ENCODE data around the gene F2R.
A peak's percentile ranks its signal among the peaks of the same experiment; 100 is the strongest.

Gene F2R

DNA sequence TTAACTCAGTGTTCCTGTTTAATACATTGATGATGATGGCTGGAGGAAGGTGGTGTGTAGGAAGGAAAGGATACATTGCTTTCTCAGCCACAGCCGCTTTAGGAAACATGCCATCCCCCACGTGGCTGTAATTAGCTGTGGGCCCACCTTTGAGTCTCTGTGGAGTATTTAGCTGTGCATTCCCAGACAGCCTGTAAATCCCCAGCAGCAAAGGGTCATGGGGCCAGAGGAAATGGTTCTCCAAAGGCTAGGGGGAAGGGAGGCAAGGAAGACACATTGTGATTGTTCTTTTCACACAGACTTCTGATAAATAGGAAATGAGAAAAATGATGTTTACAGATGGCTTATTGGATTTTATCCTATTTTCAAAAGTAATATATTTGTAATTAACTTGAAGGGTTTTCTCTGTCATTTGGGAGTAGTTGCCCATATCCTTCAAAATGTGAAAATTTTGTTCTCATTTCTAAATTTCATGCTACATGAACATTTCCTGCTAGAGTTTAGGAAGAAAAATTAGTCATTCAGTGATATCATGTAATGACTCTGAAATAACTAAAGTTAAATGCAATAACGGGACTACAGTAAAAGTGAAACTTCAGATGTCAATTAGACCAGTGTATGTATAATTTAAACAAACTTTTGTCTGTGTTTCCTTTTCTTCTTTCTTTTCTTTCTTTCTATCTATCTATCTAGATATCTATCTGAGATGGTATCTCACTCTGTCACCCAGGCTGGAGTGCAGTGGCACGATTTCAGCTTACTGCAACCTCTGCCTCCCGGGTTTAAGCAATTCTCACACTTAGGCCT lies 24.3 kb upstream of the F2R start:
- TF ChIP-seq ZNF565 (CRISPR knock-in tag; conservative IDR thresholded peaks at IDR 0.05; ENCODE audit: low read depth) (no peak), CSDC2 (CRISPR knock-in tag; IDR thresholded peaks at IDR 0.05) (peak; percentile 84; the same call in 1 of the 2 replicates)
- no peak for ATAC-seq

DNA sequence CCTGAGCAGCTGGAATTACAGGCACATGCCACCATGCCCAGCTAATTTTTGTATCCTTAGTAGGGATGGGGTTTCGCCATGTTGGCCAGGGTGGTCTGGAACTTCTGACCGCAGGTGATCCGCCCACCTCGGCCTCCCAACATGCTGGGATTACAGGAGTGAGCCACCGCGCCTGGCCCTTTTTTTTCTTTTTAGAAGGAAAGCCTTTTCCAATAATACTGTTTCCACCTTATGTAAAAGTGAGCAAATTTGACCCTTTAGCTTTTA lies 23.7 kb upstream of the F2R start:
- no peak for ATAC-seq
- TF ChIP-seq ZFP30 (CRISPR knock-in tag; IDR thresholded peaks at IDR 0.05): no peak
- TF ChIP-seq ZNF8 (CRISPR knock-in tag; IDR thresholded peaks at IDR 0.05): no peak
- no peak for TF ChIP-seq ZC3H10 (CRISPR knock-in tag; IDR thresholded peaks at IDR 0.05)
- TF ChIP-seq ARNTL (CRISPR knock-in tag; IDR thresholded peaks at IDR 0.05; ENCODE audit: borderline replicate concordance, low read depth): no peak
- TF ChIP-seq PPARA (CRISPR knock-in tag; IDR thresholded peaks at IDR 0.05; ENCODE audit: borderline replicate concordance): no peak

DNA sequence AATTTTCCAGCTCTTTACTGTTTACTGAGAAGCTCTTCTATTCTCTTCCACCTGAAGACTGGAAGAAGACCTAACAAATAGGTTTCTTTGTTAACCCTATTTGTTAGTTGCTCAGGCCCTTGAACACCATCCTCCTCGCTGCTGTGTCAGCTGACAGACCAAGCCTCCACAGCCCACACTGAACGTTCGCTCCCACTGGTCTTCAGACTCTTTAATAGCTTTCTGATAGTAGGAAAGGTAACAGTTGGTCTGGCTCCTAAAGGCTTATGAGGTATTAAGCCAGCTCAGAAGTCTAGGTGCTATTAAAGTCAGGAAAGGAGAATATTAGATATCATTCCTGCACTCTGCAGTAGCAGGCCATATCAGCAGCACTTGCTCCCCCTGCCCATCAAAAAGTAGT lies 23.3 kb upstream of the F2R start:
- ATAC-seq: no peak
- TF ChIP-seq ARNTL (CRISPR knock-in tag; IDR thresholded peaks at IDR 0.05; ENCODE audit: borderline replicate concordance, low read depth) (no peak), POU6F1 (CRISPR knock-in tag; IDR thresholded peaks at IDR 0.05; ENCODE audit: borderline replicate concordance, low read depth) (no peak)

- ATAC-seq: no peak
- TF ChIP-seq ZNF565 (CRISPR knock-in tag; conservative IDR thresholded peaks at IDR 0.05; ENCODE audit: low read depth): no peak
Measured at GRCh38 chr5:76693141-76693540, 22.8 kb upstream of the F2R start.

DNA sequence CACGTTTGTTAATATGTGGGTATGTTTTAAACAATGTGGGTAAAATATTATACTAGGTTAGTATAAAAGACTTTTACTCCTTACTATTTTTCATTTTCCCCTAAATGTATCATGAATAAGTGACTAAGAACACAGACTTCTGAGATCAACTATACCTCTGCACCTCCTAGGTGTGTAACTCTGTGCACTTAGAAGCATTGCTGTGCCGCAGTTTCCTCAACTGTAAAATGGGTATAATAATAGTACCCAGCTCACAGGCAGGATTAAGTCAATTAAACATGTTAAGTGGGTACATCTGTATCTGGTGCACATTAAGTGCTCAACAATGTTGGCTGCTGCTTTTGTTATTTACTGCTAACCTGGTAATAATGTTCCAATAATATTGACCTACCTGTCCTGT lies 21.6 kb upstream of the F2R start:
- no peak for TF ChIP-seq OSR1 (CRISPR knock-in tag; IDR thresholded peaks at IDR 0.05)
- TF ChIP-seq TOX (CRISPR knock-in tag; IDR thresholded peaks at IDR 0.05; ENCODE audit: borderline replicate concordance): no peak
- TF ChIP-seq SNAI2 (CRISPR knock-in tag; IDR thresholded peaks at IDR 0.05): no peak
- TF ChIP-seq PATZ1 (CRISPR knock-in tag; IDR thresholded peaks at IDR 0.05; ENCODE audit: borderline replicate concordance): no peak
- no peak for TF ChIP-seq ZFP30 (CRISPR knock-in tag; IDR thresholded peaks at IDR 0.05)
- no peak for TF ChIP-seq GLIS3 (CRISPR knock-in tag; IDR thresholded peaks at IDR 0.05)
- TF ChIP-seq ESRRG (CRISPR knock-in tag; IDR thresholded peaks at IDR 0.05): no peak
- no peak for TF ChIP-seq ZC3H10 (CRISPR knock-in tag; IDR thresholded peaks at IDR 0.05)
- TF ChIP-seq ZFP3 (CRISPR knock-in tag; IDR thresholded peaks at IDR 0.05): no peak
- TF ChIP-seq CSDC2 (CRISPR knock-in tag; IDR thresholded peaks at IDR 0.05): no peak
- TF ChIP-seq ISL1 (CRISPR knock-in tag; IDR thresholded peaks at IDR 0.05): no peak
- no peak for TF ChIP-seq ZNF565 (CRISPR knock-in tag; conservative IDR thresholded peaks at IDR 0.05; ENCODE audit: low read depth)
- TF ChIP-seq ZNF70 (CRISPR knock-in tag; IDR thresholded peaks at IDR 0.05): no peak
- TF ChIP-seq CREB5 (CRISPR knock-in tag; IDR thresholded peaks at IDR 0.05; ENCODE audit: low read depth): no peak
- TF ChIP-seq TCF4 (CRISPR knock-in tag; IDR thresholded peaks at IDR 0.05; ENCODE audit: borderline replicate concordance): no peak
- no peak for TF ChIP-seq RARB (CRISPR knock-in tag; IDR thresholded peaks at IDR 0.05)
- TF ChIP-seq BACH2 (CRISPR knock-in tag; IDR thresholded peaks at IDR 0.05; ENCODE audit: borderline replicate concordance): no peak
- TF ChIP-seq, protein P1, sequence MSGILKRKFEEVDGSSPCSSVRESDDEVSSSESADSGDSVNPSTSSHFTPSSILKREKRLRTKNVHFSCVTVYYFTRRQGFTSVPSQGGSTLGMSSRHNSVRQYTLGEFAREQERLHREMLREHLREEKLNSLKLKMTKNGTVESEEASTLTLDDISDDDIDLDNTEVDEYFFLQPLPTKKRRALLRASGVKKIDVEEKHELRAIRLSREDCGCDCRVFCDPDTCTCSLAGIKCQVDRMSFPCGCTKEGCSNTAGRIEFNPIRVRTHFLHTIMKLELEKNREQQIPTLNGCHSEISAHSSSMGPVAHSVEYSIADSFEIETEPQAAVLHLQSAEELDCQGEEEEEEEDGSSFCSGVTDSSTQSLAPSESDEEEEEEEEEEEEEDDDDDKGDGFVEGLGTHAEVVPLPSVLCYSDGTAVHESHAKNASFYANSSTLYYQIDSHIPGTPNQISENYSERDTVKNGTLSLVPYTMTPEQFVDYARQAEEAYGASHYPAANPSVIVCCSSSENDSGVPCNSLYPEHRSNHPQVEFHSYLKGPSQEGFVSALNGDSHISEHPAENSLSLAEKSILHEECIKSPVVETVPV (CRISPR knock-in tag; IDR thresholded peaks at IDR 0.05): no peak
- no peak for ATAC-seq

All from SK-N-SH treated with all-trans-retinoic acid at 6 μM for 48 hours (cell line).